PFSK-1 (cell line): Measurements from ENCODE around the gene DPH7.

Source experiments
- FOXP2 ChIP-seq: optimal IDR thresholded peaks from 2 replicates; pipeline ENCODE3; 2011; ENCODE audit warnings: borderline replicate concordance, control low read depth, inconsistent platforms; ENCODE audit not compliant: insufficient read depth; ENCODE audit errors: extremely low read length, extremely low read depth
- POLR2AphosphoS5 ChIP-seq: IDR thresholded peaks from 2 replicates; pipeline ENCODE4 v1.6.1; 2012; ENCODE audit warnings: low read depth, mild to moderate bottlenecking, control low read depth, low read length, moderate library complexity
- SIN3A ChIP-seq: IDR thresholded peaks from 2 replicates; pipeline ENCODE4 v1.6.1; 2012; ENCODE audit warnings: mild to moderate bottlenecking, low read length, moderate library complexity, borderline replicate concordance; ENCODE audit not compliant: insufficient read depth
- TAF1 ChIP-seq: IDR thresholded peaks from 2 replicates; pipeline ENCODE4 v1.6.1; 2012; ENCODE audit warnings: low read length, control low read depth, borderline replicate concordance; ENCODE audit not compliant: insufficient read depth
- TF ChIP-seq, protein P1 (sequence below), 2 experiments: IDR thresholded peaks; 2 replicates each; pipeline versions ENCODE4 v1.6.1 to v1.8.0; 2011 to 2012; ENCODE audit warnings: low read depth in 2 of 2, low read length in 2 of 2, control low read depth in 1 of 2, inconsistent platforms in 1 of 2, mild to moderate bottlenecking in 1 of 2, moderate library complexity in 1 of 2; ENCODE audit not compliant: insufficient read depth in 1 of 2

The DPH7 gene

DNA sequence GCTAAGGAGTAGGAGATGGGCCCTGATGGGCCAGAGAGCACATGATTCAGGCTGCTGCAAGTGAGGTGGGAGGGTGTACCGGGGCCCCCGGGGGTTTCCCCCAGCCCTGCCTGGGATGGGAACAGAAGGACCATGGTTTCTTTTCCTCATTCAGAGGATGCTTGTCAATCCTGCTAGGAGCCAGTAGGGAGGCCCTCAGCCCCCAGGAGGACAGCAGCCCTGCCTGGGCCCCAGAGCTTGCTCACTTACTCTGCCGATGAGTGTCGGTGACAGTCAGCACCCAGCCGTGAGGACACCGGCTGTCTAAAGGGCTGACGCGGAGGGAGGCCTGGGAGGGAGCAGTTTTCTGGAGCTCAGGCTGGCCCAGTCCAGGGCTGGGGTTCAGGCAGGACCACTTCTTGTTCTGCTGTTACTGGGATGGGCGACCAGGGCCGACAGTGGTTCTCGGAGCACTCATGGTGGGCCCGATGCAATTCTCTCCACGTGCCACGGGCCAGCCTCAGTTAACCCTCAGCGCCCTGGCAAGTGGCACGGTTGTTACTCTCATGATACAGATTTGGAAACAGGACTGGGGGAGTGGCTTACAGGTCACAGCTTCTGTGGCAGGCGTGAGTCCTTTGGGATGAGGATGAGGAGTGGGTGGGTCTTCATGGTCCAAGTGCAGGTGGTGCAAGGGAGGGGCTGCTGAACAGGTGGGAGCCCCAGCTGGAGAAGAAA, 28.6 kb upstream of the DPH7 start:
- TF ChIP-seq, protein P1, sequence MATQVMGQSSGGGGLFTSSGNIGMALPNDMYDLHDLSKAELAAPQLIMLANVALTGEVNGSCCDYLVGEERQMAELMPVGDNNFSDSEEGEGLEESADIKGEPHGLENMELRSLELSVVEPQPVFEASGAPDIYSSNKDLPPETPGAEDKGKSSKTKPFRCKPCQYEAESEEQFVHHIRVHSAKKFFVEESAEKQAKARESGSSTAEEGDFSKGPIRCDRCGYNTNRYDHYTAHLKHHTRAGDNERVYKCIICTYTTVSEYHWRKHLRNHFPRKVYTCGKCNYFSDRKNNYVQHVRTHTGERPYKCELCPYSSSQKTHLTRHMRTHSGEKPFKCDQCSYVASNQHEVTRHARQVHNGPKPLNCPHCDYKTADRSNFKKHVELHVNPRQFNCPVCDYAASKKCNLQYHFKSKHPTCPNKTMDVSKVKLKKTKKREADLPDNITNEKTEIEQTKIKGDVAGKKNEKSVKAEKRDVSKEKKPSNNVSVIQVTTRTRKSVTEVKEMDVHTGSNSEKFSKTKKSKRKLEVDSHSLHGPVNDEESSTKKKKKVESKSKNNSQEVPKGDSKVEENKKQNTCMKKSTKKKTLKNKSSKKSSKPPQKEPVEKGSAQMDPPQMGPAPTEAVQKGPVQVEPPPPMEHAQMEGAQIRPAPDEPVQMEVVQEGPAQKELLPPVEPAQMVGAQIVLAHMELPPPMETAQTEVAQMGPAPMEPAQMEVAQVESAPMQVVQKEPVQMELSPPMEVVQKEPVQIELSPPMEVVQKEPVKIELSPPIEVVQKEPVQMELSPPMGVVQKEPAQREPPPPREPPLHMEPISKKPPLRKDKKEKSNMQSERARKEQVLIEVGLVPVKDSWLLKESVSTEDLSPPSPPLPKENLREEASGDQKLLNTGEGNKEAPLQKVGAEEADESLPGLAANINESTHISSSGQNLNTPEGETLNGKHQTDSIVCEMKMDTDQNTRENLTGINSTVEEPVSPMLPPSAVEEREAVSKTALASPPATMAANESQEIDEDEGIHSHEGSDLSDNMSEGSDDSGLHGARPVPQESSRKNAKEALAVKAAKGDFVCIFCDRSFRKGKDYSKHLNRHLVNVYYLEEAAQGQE (IDR thresholded peaks at IDR 0.05; ENCODE audit: insufficient read depth in 1 of 2, low read depth in 2 of 2, low read length in 2 of 2), result no peak
- TF ChIP-seq FOXP2 (no peak), SIN3A (no peak)

DNA sequence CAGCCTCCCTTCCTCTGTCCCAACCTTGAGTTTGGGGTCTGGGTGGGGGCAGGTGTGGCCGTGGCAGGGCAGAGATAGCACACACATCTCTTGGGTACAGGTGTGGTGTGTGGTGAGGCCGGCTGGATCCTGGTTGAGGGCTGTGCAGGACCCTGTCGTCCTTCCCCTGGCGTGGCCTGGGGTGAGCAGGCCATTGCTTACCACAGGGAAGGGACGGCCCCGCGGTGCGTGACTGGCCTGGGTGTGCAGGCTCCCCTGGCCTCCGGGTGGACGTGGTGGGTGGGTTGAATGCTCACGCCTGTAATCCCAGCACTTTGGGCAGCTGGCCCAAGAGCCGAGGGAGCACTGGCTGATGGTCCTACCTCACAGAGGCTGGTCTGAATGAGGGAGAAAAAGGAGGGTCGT, 28.0 kb upstream of the DPH7 start:
- TF ChIP-seq, protein P1 (IDR thresholded peaks at IDR 0.05; ENCODE audit: insufficient read depth in 1 of 2, low read depth in 2 of 2, low read length in 2 of 2), result no peak
- TF ChIP-seq POLR2AphosphoS5 (no peak), FOXP2 (no peak), SIN3A (no peak), TAF1 (no peak)

DNA sequence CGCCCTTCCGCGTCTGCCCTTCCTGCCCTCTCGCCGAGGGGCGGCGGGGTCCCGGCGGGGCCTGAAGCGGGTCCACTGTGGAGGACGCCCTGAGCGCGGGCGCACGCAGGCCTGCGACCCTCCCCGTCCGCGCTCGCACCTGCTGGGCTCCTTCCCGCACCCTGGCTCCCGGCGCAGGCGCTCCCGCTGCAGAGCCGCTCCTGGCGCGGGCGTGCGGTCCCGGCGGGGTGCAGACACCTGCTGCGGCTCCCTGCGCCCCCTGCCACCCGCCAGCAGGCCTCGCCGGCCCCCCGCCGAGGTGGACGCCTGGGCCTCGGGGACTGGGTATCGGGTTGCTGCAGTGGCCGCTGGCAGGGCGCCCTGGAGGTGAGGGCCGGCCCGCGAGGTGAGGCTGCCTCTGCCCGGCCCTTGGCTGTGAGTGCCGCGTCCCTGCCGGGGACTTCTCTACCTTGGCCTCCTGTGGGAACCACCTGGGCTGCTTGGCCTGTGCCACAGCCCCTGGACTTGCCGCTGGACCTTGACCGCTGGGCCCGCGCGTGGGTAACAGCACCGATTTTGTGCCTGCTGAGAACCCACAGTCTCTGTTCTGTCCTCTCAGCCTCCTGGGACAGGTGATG, 27.4 kb upstream of the DPH7 start:
- TF ChIP-seq TAF1, result no peak
- TF ChIP-seq, protein P1 (IDR thresholded peaks at IDR 0.05; ENCODE audit: insufficient read depth in 1 of 2, low read depth in 2 of 2, low read length in 2 of 2), result no peak
- TF ChIP-seq POLR2AphosphoS5, result no peak
- TF ChIP-seq FOXP2, result no peak
- TF ChIP-seq SIN3A, result no peak

DNA sequence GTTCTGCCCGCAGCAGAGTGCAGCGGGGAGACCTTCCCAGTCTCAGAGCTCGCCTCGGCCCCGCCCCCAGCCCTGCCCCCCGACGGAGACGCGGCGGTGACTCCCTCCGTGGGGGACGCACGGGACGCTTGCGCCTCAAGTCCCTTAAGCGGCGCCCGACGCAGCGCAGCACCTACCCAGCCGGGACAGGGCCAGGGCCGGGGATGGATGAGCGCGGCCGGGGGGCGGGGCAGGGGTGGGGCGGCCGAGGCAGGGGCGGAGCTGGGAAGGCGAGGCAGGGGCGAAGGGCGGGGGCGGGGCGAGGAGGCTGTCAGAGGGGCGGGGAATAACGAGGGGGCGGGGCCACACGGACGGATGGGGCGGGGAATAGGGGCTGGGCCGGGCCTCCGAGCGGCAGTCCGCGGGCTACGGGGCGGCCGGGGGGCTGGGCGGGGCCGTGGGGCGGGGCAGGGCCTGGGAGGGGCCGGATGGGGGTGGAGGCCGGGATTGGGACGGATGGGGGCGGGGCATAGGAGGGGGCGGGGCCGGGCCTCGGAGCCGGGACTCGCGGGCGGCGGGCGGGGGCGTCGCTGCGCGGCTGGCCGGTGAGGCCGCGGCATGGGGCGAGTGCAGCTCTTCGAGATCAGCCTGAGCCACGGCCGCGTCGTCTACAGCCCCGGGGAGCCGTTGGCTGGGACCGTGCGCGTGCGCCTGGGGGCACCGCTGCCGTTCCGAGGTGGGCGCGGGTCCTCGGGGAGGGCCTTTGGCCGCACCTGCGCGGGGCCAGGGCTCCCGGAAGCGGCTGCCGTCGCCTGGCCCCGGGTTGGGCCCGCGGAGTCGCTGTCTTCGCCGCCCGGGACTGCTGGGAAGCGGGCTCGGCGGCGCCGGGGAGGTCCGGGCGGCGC, 26.6 kb upstream of the DPH7 start, which contains the start of gene ARRDC1:
Gene ARRDC1, plus strand, starts transcription at position 566 of the 884 bp plus-strand sequence. Its CDS starts 32 bp downstream, at position 598.
- TF ChIP-seq FOXP2, result peak; percentile 21
- TF ChIP-seq POLR2AphosphoS5, result peak; percentile 28; the same call in 1 of the 2 replicates
- TF ChIP-seq TAF1, result no peak
- no peak for TF ChIP-seq SIN3A
